ENCODE data around the gene ASCL2.

Gene ASCL2

GRCh38 chr11:2309251-2310072, 39.1 kb upstream of the ASCL2 start:
- DNase-seq (ENCODE audit: low read depth, low spot score): no peak

- no peak for DNase-seq (ENCODE audit: low read depth, low spot score)
Observed at GRCh38 chr11:2308713-2309112, 38.3 kb upstream of the ASCL2 start.

GRCh38 chr11:2307501-2308331, 37.3 kb upstream of the ASCL2 start:
- no peak for DNase-seq (ENCODE audit: low read depth, low spot score)

- no peak for DNase-seq (ENCODE audit: low read depth, low spot score)
Observed at GRCh38 chr11:2306877-2307500, 36.6 kb upstream of the ASCL2 start.

GRCh38 chr11:2306452-2306823, 36.0 kb upstream of the ASCL2 start:
- DNase-seq (ENCODE audit: low read depth, low spot score): no peak

- DNase-seq (ENCODE audit: low read depth, low spot score): no peak
Observed at GRCh38 chr11:2305788-2306451, 35.5 kb upstream of the ASCL2 start.

- DNase-seq (ENCODE audit: low read depth, low spot score): peak; percentile 78
Observed at GRCh38 chr11:2305140-2305778, 34.9 kb upstream of the ASCL2 start.

GRCh38 chr11:2304506-2305139, 34.2 kb upstream of the ASCL2 start:
- no peak for DNase-seq (ENCODE audit: low read depth, low spot score)

GRCh38 chr11:2303627-2304505, 33.5 kb upstream of the ASCL2 start:
- no peak for DNase-seq (ENCODE audit: low read depth, low spot score)

- DNase-seq (ENCODE audit: low read depth, low spot score): no peak
Observed at GRCh38 chr11:2302896-2303626, 32.7 kb upstream of the ASCL2 start.

GRCh38 chr11:2302306-2302895, 32.0 kb upstream of the ASCL2 start:
- DNase-seq (ENCODE audit: low read depth, low spot score): no peak

- no peak for DNase-seq (ENCODE audit: low read depth, low spot score)
Observed at GRCh38 chr11:2301631-2302305, 31.4 kb upstream of the ASCL2 start, which contains the start of the genes C11orf21 and TSPAN32. Gene C11orf21 (minus strand): TSS chr11:2301918. CDS start chr11:2301808, 110 bp downstream. Gene TSPAN32 (plus strand): TSS chr11:2302013. CDS start chr11:2302150, 137 bp downstream.

GRCh38 chr11:2300936-2301630, 30.7 kb upstream of the ASCL2 start:
- DNase-seq (ENCODE audit: low read depth, low spot score): no peak

- DNase-seq (ENCODE audit: low read depth, low spot score): no peak
Observed at GRCh38 chr11:2300290-2300935, 30.0 kb upstream of the ASCL2 start.

- DNase-seq (ENCODE audit: low read depth, low spot score): no peak
Observed at GRCh38 chr11:2299773-2300172, 29.4 kb upstream of the ASCL2 start.

GRCh38 chr11:2298795-2299761, 28.7 kb upstream of the ASCL2 start:
- no peak for DNase-seq (ENCODE audit: low read depth, low spot score)
